NB4 (cell line): ENCODE measurements around the gene ZNF722.
"Not testable (repeated sequence)": the region's sequence is repeated elsewhere in the genome, so short reads cannot be mapped to it uniquely, and the experiment has no call there.

Experiments
- DNase-seq: peaks from one replicate; pipeline ENCODE4 v3.0.0; 2010; ENCODE audit warnings: low read depth
- H3K4me3 ChIP-seq: one replicate; pipeline ENCODE4 v1.5.1; 2011; ENCODE audit warnings: mild to moderate bottlenecking, low read depth, low read length, moderate library complexity
- CTCF ChIP-seq: IDR thresholded peaks from one replicate; pipeline ENCODE4 v1.5.1; 2012; ENCODE audit warnings: low read depth, low read length
- MAX ChIP-seq: IDR thresholded peaks from 2 replicates; pipeline ENCODE4 v1.6.1; 2011; ENCODE audit warnings: low read depth, low read length
- MYC ChIP-seq: IDR thresholded peaks from 2 replicates; pipeline ENCODE4 v1.6.1; 2011; ENCODE audit warnings: low read depth, low read length
- POLR2A ChIP-seq: IDR thresholded peaks from 2 replicates; pipeline ENCODE4 v1.6.1; 2011; ENCODE audit warnings: mild to moderate bottlenecking; ENCODE audit not compliant: insufficient read length; ENCODE audit errors: extremely low read depth

ZNF722 gene

GRCh38 chr7:63998549-63998948 lies at the start of gene ZNF722:
ZNF722 (plus strand) TSS chr7:63998849; CDS start chr7:63998962, 113 bp downstream.
- no peak within 1 kb of the TSS for H3K4me3 ChIP-seq
- no peak for DNase-seq
- TF ChIP-seq CTCF (no peak), MAX (no peak), POLR2A (no peak), MYC (no peak)

- no peak for DNase-seq
- H3K4me3 ChIP-seq, result no peak overlapping the region
- no peak for TF ChIP-seq MYC
- no peak for TF ChIP-seq CTCF
- TF ChIP-seq MAX, result no peak
- no peak for TF ChIP-seq POLR2A
Observed at GRCh38 chr7:63953181-63953580, 45.5 kb upstream of the ZNF722 start.

GRCh38 chr7:63968629-63969028 lies 30.0 kb upstream of the ZNF722 start:
- no peak for DNase-seq
- no peak overlapping the region for H3K4me3 ChIP-seq
- TF ChIP-seq MYC (no peak), CTCF (no peak), POLR2A (no peak), MAX (no peak)

- H3K4me3 ChIP-seq, DNase-seq: not testable (repeated sequence)
Observed at GRCh38 chr7:64015496-64015895, 16.8 kb downstream of the ZNF722 start.

- H3K4me3 ChIP-seq, result no peak overlapping the region
- DNase-seq, result no peak
- no peak for TF ChIP-seq POLR2A
- TF ChIP-seq MYC, result no peak
- TF ChIP-seq CTCF, result no peak
- no peak for TF ChIP-seq MAX
Observed at GRCh38 chr7:64035388-64035787, 36.7 kb downstream of the ZNF722 start.

GRCh38 chr7:64037095-64037494 lies 38.4 kb downstream of the ZNF722 start:
- no peak for DNase-seq
- TF ChIP-seq CTCF (no peak), MAX (no peak), MYC (no peak), POLR2A (no peak)
- no peak overlapping the region for H3K4me3 ChIP-seq
